RCC 7860 (cell line): ENCODE measurements around the gene ZNF148.

Source experiments
- DNase-seq: peaks from one replicate; pipeline ENCODE4 v3.0.0-alpha.2; 2015; ENCODE audit warnings: low spot score
- FAIRE-seq: peaks from 2 replicates; lab custom pipeline; 2012; peaks lifted over from hg19 to GRCh38; lab: Jason Lieb, UNC

The ZNF148 gene

GRCh38 chr3:125229707-125230106 lies 145.4 kb downstream of the ZNF148 start:
- no peak for DNase-seq
- no peak for FAIRE-seq

GRCh38 chr3:125229168-125229567 lies 146.0 kb downstream of the ZNF148 start:
- no peak for DNase-seq
- no peak for FAIRE-seq

- FAIRE-seq (no peak), DNase-seq (no peak)
These were observed 153.3 kb downstream of the ZNF148 start for GRCh38 chr3:125221831-125222230.

- FAIRE-seq = no peak
- no peak for DNase-seq
These were observed 154.2 kb downstream of the ZNF148 start for GRCh38 chr3:125220727-125221429.

DNA sequence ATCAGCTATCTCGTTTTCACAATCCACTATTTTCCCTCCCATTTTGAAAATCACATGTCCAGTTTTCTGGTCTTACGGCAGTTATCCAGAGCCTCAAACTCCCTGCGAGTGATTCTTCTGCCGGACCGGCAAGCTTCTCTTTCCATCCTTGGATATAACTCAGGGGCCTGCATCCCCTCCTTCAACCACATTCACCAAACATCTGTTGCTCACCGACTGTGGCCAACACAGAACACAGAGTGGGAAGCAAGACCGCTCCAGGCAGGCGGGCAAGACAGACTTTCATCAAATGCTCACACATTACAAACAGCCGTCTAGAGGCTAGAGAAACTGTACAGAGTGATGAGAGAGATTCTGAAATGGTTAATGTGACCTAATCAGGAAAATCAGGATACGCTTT lies 154.9 kb downstream of the ZNF148 start:
- DNase-seq (no peak), FAIRE-seq (no peak)

DNA sequence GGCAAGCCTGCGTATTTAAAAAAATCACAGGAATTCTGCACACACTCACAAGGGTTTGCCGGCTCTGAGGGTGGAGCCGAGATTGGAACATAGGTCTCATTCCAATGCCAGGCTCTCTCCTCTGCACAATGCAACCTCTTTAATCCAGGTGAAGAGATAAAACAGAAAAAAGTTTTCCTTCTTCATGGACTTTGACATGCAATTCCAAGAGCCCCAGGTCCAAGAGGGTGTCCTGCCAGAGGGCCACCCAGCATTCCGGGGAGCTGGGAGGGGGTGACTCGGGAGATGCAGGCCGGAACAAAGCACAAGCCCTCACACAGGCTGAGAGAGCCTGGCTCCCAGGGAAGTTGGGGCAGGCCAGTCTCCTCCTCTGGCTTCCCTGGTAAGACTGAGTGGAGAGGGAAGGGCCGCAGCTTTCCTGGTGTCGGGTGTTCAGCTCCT lies 155.8 kb downstream of the ZNF148 start:
- FAIRE-seq = no peak
- no peak for DNase-seq

DNA sequence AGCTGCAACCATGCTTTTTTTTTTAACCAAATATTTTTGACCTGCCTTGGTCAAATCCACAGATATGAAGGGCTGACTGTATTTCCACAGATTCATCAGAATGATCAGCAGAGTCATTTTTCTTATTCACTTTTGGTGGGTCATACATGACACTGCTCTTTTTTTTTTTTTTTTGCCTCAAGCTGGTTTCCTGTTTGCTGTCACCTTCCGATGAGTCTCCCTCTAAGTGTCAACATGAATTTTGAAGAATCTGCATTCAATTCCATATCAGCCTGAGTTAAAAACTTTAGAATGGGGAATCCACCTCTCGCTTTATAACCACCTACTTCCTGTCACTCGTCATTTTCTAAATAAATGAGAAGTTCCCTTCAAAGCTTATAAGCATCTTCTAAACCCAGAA lies 160.4 kb downstream of the ZNF148 start:
- no peak for FAIRE-seq
- DNase-seq = no peak

GRCh38 chr3:125213946-125214542 lies 161.1 kb downstream of the ZNF148 start:
- DNase-seq (no peak), FAIRE-seq (no peak)

DNA sequence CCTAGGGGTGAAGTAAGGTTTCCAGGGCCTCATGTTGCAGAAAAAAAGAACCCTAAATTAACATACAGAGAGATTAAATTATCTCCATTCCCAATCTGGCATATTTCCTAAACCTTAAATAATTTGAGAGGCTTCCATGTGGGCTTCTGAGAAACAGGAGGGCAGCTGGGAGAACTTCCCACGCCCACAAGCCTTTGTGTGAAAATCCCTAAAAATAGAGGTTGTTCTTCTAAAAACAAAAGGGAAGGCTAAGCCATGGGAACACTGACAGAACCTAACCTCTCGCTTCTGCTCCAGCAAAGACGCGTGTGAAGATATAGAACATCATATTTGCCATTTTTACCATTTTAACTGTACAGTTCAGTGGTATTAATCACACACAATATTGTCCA lies 161.8 kb downstream of the ZNF148 start:
- no peak for DNase-seq
- no peak for FAIRE-seq

GRCh38 chr3:125212509-125213363 lies 162.4 kb downstream of the ZNF148 start, which contains the start of gene SLC12A8:
Gene SLC12A8, minus strand, starts transcription at chr3:125212748. Its CDS starts 1,399 bp downstream, at chr3:125211349.
- DNase-seq (no peak), FAIRE-seq (no peak)

DNA sequence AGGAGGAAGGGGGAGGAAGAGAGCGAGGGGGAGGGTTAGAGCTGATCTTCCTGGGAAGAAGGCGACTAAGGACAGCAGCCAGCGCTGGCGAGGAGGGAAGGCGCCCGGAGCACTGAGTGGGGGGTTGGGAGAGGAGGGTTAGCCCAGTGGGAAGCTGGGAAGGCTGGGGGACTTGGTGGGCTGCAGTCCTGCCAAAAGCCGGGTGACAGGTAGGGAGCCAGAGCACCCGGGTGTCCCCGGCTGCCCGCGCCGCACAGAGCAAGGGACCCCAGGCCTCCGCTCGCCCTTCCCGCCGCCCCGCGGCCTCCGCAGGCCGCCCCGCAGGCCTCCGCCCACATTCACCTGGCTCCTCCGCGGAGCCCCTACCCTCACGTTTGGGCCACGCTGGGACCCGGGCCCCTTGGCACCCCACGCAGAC lies 163.0 kb downstream of the ZNF148 start:
- DNase-seq (no peak), FAIRE-seq (no peak)

DNA sequence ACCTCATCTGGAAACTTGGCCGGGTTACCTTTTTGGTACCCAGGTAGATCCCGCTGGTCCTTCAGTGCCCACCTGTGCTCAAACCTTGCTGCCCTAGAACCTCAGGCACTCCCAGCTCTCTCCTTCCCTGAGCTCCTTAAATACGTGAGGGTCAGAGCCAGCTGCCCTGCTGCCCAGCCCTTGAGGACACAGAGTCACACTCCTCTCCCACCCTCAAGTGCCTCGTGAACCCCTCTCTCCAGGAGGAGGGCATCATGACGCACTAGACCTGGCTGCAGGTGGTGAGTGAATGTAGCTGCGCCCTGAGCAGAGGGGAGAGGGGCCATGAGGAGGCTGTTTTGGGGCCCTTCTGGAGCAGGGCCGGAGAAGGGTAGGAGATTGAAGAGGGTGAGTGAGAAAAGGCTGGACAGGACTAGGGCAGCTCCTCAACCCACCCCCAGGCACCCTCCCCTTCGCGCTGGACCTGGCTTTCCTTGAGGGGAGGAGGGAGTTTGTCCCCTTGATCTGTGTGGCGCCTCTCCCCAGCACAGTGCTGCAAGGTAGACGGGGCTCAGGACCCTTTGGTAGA lies 163.5 kb downstream of the ZNF148 start:
- FAIRE-seq = no peak
- no peak for DNase-seq

DNA sequence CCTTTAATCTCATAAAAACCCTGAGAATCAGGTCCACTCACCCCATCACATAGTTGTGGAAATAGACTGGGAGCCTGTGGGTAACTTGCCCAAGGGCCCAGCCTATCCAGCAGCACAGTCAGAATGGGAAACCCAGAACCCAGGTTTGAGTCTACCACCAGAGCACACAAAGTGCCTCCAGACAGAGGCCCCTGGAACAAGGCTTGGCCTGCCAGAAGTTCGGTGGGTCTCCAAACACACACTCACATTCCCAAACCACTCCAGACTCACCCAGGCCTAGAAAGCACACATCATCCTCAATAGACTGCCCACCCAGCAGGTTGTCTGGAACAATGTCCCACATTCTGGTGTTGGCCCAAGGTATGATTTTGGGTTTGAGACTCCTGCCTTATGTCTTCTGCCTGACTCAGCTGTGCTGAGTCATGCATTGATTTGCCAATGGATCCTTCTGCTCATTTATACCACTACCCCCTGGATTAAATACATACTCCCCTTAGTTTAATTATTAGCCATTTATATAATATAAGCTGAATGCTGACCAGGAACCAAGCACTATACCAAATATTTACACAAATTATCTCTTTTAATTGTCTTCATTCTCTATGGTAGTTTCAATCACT lies 167.1 kb downstream of the ZNF148 start:
- FAIRE-seq = no peak
- DNase-seq = no peak

GRCh38 chr3:125207507-125207906 lies 167.6 kb downstream of the ZNF148 start:
- FAIRE-seq (no peak), DNase-seq (no peak)

DNA sequence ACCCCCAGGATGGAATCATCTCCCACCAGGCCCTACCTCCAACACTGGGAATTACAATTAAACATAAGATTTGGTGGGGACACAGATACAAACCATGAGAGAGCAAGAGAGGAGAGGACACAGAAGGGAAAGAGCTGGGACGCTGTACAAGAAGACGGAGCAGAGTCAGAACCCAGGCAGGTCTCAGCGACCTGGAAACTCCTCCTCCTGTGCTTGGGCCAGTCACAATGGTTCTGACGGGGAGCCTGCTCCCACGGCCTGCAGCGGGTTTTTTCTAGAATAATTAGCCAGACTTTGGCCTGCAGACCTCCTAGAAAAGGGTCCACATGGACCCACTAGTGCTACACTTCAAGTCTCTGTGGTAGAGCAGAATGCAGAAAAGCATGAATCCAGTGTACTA lies 168.2 kb downstream of the ZNF148 start:
- FAIRE-seq = no peak

GRCh38 chr3:125203731-125204130 lies 171.4 kb downstream of the ZNF148 start:
- FAIRE-seq (no peak), DNase-seq (no peak)

More for the DNA sequence above, 168.2 kb downstream of the ZNF148 start:
- DNase-seq = no peak

GRCh38 chr3:125202197-125202596 lies 172.9 kb downstream of the ZNF148 start:
- peak; percentile 50 for DNase-seq
- FAIRE-seq = peak; percentile 40

DNA sequence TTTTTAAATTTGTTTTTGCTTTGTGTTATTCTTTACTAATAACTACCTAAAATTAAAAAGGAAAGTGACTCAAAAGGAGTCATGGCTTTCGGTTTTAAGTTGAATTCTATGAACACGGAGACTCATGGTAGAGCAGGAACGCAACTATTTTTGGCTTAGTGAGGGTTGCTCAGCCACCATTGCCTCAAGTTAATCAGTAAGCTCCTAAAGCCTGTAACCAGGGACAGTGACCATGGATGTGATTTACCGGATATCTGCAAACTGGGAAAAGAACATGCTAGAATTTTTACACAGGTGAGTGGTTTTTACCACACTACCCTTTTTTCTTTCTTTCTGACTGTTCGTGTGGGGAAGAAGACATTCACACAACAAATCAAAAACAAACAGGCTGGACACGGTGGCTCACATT lies 174.4 kb downstream of the ZNF148 start:
- FAIRE-seq (peak; percentile 79), DNase-seq (peak; percentile 58)

- DNase-seq = no peak
- FAIRE-seq = no peak
These were observed 180.1 kb downstream of the ZNF148 start for GRCh38 chr3:125194849-125195601.
